GM12864 (cell line): ENCODE results near the gene SDR9C7.
"Not testable (repeated sequence)": the region's sequence is repeated elsewhere in the genome, so short reads cannot be mapped to it uniquely, and the experiment has no call there.

Experiments used
- DNase-seq: peaks from one replicate; pipeline ENCODE4 v3.0.0-alpha.2; 2011; ENCODE audit warnings: low read depth
- H3K4me3 ChIP-seq: 2 replicates; pipeline ENCODE4 v1.5.1; 2011; ENCODE audit warnings: mild to moderate bottlenecking, low read depth, low read length, control low read depth
- CTCF ChIP-seq: IDR thresholded peaks from 2 replicates; pipeline ENCODE4 v1.5.1; 2011; ENCODE audit warnings: low read depth, mild to moderate bottlenecking, moderate library complexity, low read length, control low read depth, inconsistent platforms; ENCODE audit errors: missing control alignments

Gene SDR9C7

GRCh38 chr12:56933826-56934625, at the start of gene SDR9C7:
SDR9C7 (minus strand) TSS chr12:56934408; CDS start chr12:56934261, 147 bp downstream.
- no peak within 1 kb of the TSS for H3K4me3 ChIP-seq
- DNase-seq: no peak
- no peak for TF ChIP-seq CTCF

DNA sequence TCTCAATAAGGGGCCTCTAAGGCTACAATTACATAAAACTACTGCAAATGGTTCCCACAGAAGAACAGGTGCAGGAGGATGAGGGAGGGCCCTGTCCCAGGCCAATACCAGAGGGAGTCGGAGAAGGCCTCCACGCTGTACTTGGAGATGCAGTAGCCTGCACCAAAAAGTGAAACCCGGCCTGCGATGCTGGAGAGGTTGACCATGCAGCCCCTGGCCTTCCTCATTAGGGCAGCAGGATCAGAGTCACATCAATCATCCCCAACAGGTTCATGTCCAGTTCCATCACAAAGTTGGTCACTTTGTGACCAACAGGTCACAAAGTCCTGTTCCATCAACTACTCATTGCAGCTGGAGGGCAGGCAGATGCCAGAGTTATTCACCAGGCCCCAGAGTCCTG, 49.2 kb upstream of the SDR9C7 start:
- no peak for DNase-seq
- TF ChIP-seq CTCF: no peak
- no peak overlapping the region for H3K4me3 ChIP-seq

DNA sequence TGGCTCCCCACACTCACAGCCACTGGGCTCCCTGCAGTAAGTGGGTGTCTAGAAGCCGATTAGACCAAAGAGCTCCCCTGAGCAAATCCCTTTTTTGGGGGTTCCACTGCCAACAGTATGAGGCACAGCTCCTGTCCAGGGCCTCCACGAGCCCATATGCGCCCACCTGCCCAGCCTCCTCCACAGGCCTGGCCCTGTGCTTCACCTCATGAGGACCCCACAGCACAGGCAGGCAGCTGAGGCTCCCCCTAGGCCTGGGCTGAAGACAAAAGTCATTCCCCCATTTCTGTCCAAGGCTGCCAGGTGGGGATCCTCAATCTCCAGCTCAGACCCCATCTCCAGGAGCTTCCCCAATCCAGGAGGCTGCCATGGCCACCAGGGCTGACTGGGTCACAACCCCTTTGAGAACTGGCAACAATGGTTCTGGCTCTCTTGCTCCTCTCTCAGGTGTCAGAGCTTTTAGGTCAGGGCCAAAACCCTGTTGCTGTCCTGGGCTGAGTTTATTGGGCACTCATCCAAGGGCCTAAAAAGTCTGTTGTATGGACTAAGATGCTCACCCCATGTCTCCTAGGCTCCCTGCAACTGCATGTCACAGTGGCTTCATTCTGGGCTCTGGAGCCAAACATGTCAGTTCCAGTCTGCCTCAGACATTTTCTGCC, 48.5 kb upstream of the SDR9C7 start:
- not testable (repeated sequence) for H3K4me3 ChIP-seq, DNase-seq

GRCh38 chr12:56980941-56981530, 46.8 kb upstream of the SDR9C7 start:
- no peak for TF ChIP-seq CTCF
- DNase-seq: no peak
- no peak overlapping the region for H3K4me3 ChIP-seq

DNA sequence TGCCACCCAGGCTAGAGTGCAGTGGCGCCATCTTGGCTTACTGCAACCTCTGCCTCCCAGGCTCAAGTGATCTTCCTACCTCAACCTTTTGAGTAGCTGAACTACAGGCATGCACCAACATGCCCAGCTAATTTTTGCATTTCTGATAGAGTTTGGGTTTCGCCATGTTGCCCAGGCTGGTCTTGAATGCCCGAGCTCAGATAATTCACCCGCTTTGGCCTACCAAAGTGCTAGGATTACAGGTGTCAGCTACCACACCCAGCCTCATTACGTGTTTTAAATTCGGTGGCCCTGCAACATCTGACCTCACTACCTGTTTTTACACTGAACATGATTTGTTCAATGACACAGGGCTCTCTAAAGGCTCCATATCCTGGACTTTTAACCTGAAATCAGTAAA, 46.1 kb upstream of the SDR9C7 start:
- no peak for TF ChIP-seq CTCF
- no peak overlapping the region for H3K4me3 ChIP-seq
- no peak for DNase-seq

DNA sequence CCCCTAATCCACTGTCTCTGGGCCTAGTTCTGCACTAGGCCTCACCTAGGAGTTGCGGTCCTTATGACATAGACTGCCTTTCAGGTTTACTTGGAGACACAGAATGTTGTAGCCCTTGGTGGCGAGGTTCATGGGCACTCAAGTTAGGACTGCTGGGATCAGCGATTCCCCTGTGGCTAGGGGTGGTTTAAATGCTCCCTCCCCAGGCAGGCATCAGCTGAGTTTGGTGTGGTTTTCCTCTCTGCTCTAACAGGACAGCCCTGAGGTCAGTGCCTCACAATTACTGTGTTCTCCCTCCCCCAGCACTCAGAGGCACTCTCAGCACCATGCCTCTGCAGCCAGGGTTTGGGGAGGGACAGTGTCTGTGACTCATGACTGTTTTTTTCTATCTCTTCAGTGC, 45.4 kb upstream of the SDR9C7 start:
- DNase-seq: no peak
- H3K4me3 ChIP-seq: no peak overlapping the region
- TF ChIP-seq CTCF: no peak

GRCh38 chr12:56978397-56979138, 44.4 kb upstream of the SDR9C7 start:
- H3K4me3 ChIP-seq: no peak overlapping the region
- TF ChIP-seq CTCF: no peak
- DNase-seq: no peak

GRCh38 chr12:56977361-56977760, 43.2 kb upstream of the SDR9C7 start:
- not testable (repeated sequence) for H3K4me3 ChIP-seq, DNase-seq

DNA sequence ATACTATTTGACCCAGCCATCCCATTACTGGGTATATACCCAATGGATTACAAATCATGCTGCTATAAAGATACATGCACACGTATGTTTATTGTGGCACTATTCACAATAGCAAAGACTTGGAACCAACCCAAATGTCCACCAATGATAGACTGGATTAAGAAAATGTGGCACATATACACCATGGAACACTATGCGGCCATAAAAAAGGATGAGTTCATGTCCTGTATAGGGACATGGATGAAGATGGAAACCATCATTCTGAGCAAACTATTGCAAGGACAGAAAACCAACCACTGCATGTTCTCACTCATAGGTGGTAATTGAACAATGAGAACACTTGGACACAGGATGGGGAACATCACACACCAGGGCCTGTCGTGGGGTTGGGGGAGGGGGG, 40.0 kb upstream of the SDR9C7 start:
- not testable (repeated sequence) for H3K4me3 ChIP-seq, DNase-seq

- H3K4me3 ChIP-seq, DNase-seq: not testable (repeated sequence)
Observed at GRCh38 chr12:56968910-56969309, 34.7 kb upstream of the SDR9C7 start.

DNA sequence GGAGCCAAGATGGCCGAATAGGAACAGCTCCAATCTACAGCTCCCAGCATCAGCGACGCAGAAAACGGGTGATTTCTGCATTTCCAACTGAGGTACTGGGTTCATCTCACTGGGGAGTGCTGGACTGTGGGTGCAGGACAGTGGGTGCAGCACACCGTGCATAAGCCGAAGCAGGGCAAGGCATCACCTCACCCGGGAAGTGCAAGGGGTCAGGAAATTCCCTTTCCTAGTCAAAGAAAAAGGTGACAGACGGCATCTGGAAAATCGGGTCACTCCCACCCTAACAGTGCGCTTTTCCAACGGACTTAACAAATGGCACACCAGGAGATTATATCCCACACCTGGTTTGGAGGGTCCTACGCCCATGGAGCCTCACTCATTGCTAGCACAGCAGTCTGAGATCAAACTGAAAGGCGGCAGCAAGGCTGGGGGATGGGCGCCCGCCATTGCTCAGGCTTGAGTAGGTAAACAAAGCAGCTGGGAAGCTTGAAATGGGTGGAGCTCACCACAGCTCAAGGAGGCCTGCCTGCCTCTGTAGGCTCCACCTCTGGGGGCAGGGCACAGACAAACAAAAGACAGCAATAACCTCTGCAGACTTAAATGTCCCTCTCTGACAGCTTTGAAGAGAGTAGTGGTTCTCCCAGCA, 31.9 kb upstream of the SDR9C7 start:
- not testable (repeated sequence) for DNase-seq, H3K4me3 ChIP-seq
